Dendritic cell treated with granulocyte-macrophage colony-stimulating factor and Interleukin-4, amounts not matched to agents 40 ng/mL and 50 ng/mL, for 4 days (primary cell): Measurements from ENCODE around the gene SMC5.
A peak's percentile ranks its signal among the peaks of the same experiment; 100 is the strongest.
"Not testable (repeated sequence)": the region's sequence is repeated elsewhere in the genome, so short reads cannot be mapped to it uniquely, and the experiment has no call there.

Experiments used
- H3K27ac Mint-ChIP-seq: one replicate; pipeline ENCODE4 v1.8.0; 2022; ENCODE audit warnings: mild to moderate bottlenecking, mixed read lengths
- H3K27me3 Mint-ChIP-seq: one replicate; pipeline ENCODE4 v1.8.0; 2022; ENCODE audit warnings: mild to moderate bottlenecking, mixed read lengths
- H3K36me3 Mint-ChIP-seq: one replicate; pipeline ENCODE4 v1.8.0; 2022; ENCODE audit warnings: low read depth, mixed read lengths
- H3K4me1 Mint-ChIP-seq: one replicate; pipeline ENCODE4 v1.8.0; 2022; ENCODE audit warnings: low read depth, mixed read lengths
- H3K4me3 Mint-ChIP-seq: one replicate; pipeline ENCODE4 v1.8.0; 2022; ENCODE audit warnings: mild to moderate bottlenecking, moderate library complexity, mixed read lengths
- H3K9me3 Mint-ChIP-seq: one replicate; pipeline ENCODE4 v1.8.0; 2022; ENCODE audit warnings: mixed read lengths
- intact Hi-C: fragments of 100-400 bp; cut with micrococcal nuclease; formaldehyde crosslinking; loops from one replicate; pipeline ENCODE4 v1.15.0; 2022

The SMC5 gene

GRCh38 chr9:70389621-70390266 is 131.0 kb downstream of the SMC5 start:
- peaks cover 24% of the 10 kb centered on the region for H3K4me1 Mint-ChIP-seq
- no peak overlapping the region for H3K27ac Mint-ChIP-seq
- intact Hi-C loops: loop anchor here (10.0 kb wide), 1 partner anchor 45 kb away; no protein-coding TSS in a partner anchor
- peaks cover 24% of the 10 kb centered on the region for H3K36me3 Mint-ChIP-seq
- no peaks in the 10 kb centered on the region for H3K27me3 Mint-ChIP-seq
- H3K4me3 Mint-ChIP-seq: no peak overlapping the region
- H3K9me3 Mint-ChIP-seq: no peaks in the 10 kb centered on the region

- Mint-ChIP-seq H3K4me3 (no peak overlapping the region), H3K27ac (no peak overlapping the region), H3K4me1 (peaks cover 24% of the 10 kb centered on the region), H3K27me3 (no peaks in the 10 kb centered on the region), H3K36me3 (peaks cover 21% of the 10 kb centered on the region), H3K9me3 (no peaks in the 10 kb centered on the region)
- intact Hi-C loops: loop anchor here (10.0 kb wide), 1 partner anchor 46 kb away; no protein-coding TSS in a partner anchor
Observed at GRCh38 chr9:70390933-70391341, 132.2 kb downstream of the SMC5 start.

GRCh38 chr9:70392189-70392588 is 133.4 kb downstream of the SMC5 start:
- H3K9me3 Mint-ChIP-seq: no peaks in the 10 kb centered on the region
- H3K27me3 Mint-ChIP-seq: no peaks in the 10 kb centered on the region
- no peak overlapping the region for H3K4me3 Mint-ChIP-seq
- intact Hi-C loops: loop anchor here (10.0 kb wide), 1 partner anchor 47 kb away; no protein-coding TSS in a partner anchor
- peaks cover 9% of the 10 kb centered on the region for H3K36me3 Mint-ChIP-seq
- peaks cover 29% of the 10 kb centered on the region for H3K4me1 Mint-ChIP-seq
- no peak overlapping the region for H3K27ac Mint-ChIP-seq

GRCh38 chr9:70392850-70393249 is 134.1 kb downstream of the SMC5 start:
- H3K36me3 Mint-ChIP-seq: peaks cover 2% of the 10 kb centered on the region
- no peak overlapping the region for H3K4me3 Mint-ChIP-seq
- no peaks in the 10 kb centered on the region for H3K9me3 Mint-ChIP-seq
- intact Hi-C loops: loop anchor here (10.0 kb wide), 1 partner anchor 48 kb away; no protein-coding TSS in a partner anchor
- H3K27ac Mint-ChIP-seq: no peak overlapping the region
- no peaks in the 10 kb centered on the region for H3K27me3 Mint-ChIP-seq
- H3K4me1 Mint-ChIP-seq: peaks cover 35% of the 10 kb centered on the region

GRCh38 chr9:70395652-70396051 is 136.9 kb downstream of the SMC5 start:
- Mint-ChIP-seq H3K4me3 (no peak overlapping the region), H3K27me3 (no peaks in the 10 kb centered on the region), H3K4me1 (peaks cover 60% of the 10 kb centered on the region), H3K27ac (no peak overlapping the region), H3K36me3 (no peaks in the 10 kb centered on the region), H3K9me3 (no peaks in the 10 kb centered on the region)
- intact Hi-C loops: loop anchor here (10.0 kb wide), 1 partner anchor 51 kb away; no protein-coding TSS in a partner anchor

GRCh38 chr9:70398145-70398556 is 139.4 kb downstream of the SMC5 start:
- intact Hi-C loops: loop anchor here (10.0 kb wide), 1 partner anchor 53 kb away; no protein-coding TSS in a partner anchor
- H3K27me3 Mint-ChIP-seq: no peaks in the 10 kb centered on the region
- H3K9me3 Mint-ChIP-seq: no peaks in the 10 kb centered on the region
- H3K27ac Mint-ChIP-seq: peak overlapping the region; percentile 67
- peak overlapping the region; percentile 26 for H3K4me3 Mint-ChIP-seq
- peaks cover 49% of the 10 kb centered on the region for H3K4me1 Mint-ChIP-seq
- no peaks in the 10 kb centered on the region for H3K36me3 Mint-ChIP-seq

- intact Hi-C loops: loop anchor here (10.0 kb wide), 1 partner anchor 54 kb away; no protein-coding TSS in a partner anchor
- peaks cover 55% of the 10 kb centered on the region for H3K4me1 Mint-ChIP-seq
- no peak overlapping the region for H3K4me3 Mint-ChIP-seq
- H3K27me3 Mint-ChIP-seq: no peaks in the 10 kb centered on the region
- H3K9me3 Mint-ChIP-seq: no peaks in the 10 kb centered on the region
- no peaks in the 10 kb centered on the region for H3K36me3 Mint-ChIP-seq
- no peak overlapping the region for H3K27ac Mint-ChIP-seq
Observed at GRCh38 chr9:70399141-70399540, 140.4 kb downstream of the SMC5 start.

- peaks cover 65% of the 10 kb centered on the region for H3K4me1 Mint-ChIP-seq
- H3K4me3 Mint-ChIP-seq: no peak overlapping the region
- H3K27ac Mint-ChIP-seq: no peak overlapping the region
- no peaks in the 10 kb centered on the region for H3K36me3 Mint-ChIP-seq
- intact Hi-C loops: no loop called here
- H3K27me3 Mint-ChIP-seq: no peaks in the 10 kb centered on the region
- H3K9me3 Mint-ChIP-seq: no peaks in the 10 kb centered on the region
Observed at GRCh38 chr9:70400107-70400892, 141.5 kb downstream of the SMC5 start.

- not testable (repeated sequence) for H3K27ac Mint-ChIP-seq
- peaks cover 71% of the 10 kb centered on the region for H3K4me1 Mint-ChIP-seq
Observed at GRCh38 chr9:70401241-70401640, 142.5 kb downstream of the SMC5 start.

GRCh38 chr9:70402213-70402612 is 143.4 kb downstream of the SMC5 start:
- Mint-ChIP-seq H3K27me3 (no peaks in the 10 kb centered on the region), H3K36me3 (no peaks in the 10 kb centered on the region), H3K4me1 (peaks cover 76% of the 10 kb centered on the region), H3K4me3 (no peak overlapping the region), H3K27ac (no peak overlapping the region), H3K9me3 (no peaks in the 10 kb centered on the region)
- intact Hi-C loops: no loop called here

More at GRCh38 chr9:70401241-70401640, 142.5 kb downstream of the SMC5 start:
- H3K27me3 Mint-ChIP-seq, H3K4me3 Mint-ChIP-seq, H3K36me3 Mint-ChIP-seq, H3K9me3 Mint-ChIP-seq, intact Hi-C loops: not testable (repeated sequence)

GRCh38 chr9:70403166-70403565 is 144.4 kb downstream of the SMC5 start:
- H3K4me3 Mint-ChIP-seq: no peak overlapping the region
- H3K4me1 Mint-ChIP-seq: peaks cover 76% of the 10 kb centered on the region
- no peaks in the 10 kb centered on the region for H3K9me3 Mint-ChIP-seq
- H3K27me3 Mint-ChIP-seq: no peaks in the 10 kb centered on the region
- intact Hi-C loops: no loop called here
- H3K27ac Mint-ChIP-seq: no peak overlapping the region
- no peaks in the 10 kb centered on the region for H3K36me3 Mint-ChIP-seq

- H3K4me3 Mint-ChIP-seq: no peak overlapping the region
- H3K9me3 Mint-ChIP-seq: no peaks in the 10 kb centered on the region
- intact Hi-C loops: no loop called here
- no peaks in the 10 kb centered on the region for H3K36me3 Mint-ChIP-seq
- peaks cover 75% of the 10 kb centered on the region for H3K4me1 Mint-ChIP-seq
- H3K27me3 Mint-ChIP-seq: no peaks in the 10 kb centered on the region
- H3K27ac Mint-ChIP-seq: no peak overlapping the region
Observed at GRCh38 chr9:70403618-70404025, 144.8 kb downstream of the SMC5 start.

- H3K9me3 Mint-ChIP-seq: no peaks in the 10 kb centered on the region
- H3K27me3 Mint-ChIP-seq: no peaks in the 10 kb centered on the region
- peaks cover 68% of the 10 kb centered on the region for H3K4me1 Mint-ChIP-seq
- no peak overlapping the region for H3K4me3 Mint-ChIP-seq
- peak overlapping the region; percentile 44 for H3K27ac Mint-ChIP-seq
- intact Hi-C loops: no loop called here
- H3K36me3 Mint-ChIP-seq: no peaks in the 10 kb centered on the region
Observed at GRCh38 chr9:70404261-70404660, 145.5 kb downstream of the SMC5 start.
